ENCODE results near the gene PODN.
A peak's percentile ranks its signal among the peaks of the same experiment; 100 is the strongest.

Gene PODN, protein sequence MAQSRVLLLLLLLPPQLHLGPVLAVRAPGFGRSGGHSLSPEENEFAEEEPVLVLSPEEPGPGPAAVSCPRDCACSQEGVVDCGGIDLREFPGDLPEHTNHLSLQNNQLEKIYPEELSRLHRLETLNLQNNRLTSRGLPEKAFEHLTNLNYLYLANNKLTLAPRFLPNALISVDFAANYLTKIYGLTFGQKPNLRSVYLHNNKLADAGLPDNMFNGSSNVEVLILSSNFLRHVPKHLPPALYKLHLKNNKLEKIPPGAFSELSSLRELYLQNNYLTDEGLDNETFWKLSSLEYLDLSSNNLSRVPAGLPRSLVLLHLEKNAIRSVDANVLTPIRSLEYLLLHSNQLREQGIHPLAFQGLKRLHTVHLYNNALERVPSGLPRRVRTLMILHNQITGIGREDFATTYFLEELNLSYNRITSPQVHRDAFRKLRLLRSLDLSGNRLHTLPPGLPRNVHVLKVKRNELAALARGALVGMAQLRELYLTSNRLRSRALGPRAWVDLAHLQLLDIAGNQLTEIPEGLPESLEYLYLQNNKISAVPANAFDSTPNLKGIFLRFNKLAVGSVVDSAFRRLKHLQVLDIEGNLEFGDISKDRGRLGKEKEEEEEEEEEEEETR

DNA sequence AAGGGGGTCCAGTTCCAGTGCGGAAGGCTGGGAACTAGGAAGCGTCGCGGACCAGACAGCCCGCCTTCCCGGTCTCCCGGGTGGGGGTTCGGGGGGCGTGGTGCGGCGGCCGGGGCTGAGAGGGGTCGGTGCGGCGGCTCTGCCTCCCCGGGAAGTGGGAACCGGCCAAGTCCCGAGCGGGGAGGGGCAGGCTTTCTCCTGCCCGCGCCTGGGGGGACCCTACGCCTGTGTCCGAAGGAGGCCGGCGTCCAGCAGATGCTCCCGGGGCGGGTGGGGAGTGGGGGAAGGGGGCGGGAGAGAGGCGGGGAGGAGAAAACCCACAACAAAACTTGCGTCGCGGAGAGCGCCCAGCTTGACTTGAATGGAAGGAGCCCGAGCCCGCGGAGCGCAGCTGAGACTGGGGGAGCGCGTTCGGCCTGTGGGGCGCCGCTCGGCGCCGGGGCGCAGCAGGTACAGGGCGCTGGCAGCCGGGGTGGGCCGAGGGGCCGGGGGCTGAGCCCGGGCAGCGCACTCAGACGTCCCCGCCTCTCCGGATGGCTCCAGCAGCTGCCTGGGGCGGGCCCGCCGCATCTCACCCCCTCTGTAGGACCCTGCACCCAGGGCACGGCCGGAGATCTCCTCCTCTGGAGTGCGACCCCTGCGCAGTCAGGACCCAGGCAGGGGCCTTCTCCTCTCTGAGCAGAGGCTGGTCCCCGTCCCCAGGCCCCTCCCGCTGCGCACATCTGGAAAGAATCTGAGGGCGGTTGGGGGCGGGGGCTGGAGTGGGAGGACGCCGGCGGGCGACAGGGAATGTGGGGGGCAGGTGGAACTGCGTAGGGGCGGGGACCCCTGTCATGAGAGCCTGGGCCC, at the start of gene PODN:
TSS of gene PODN (plus strand) at position 355 of the 849 bp plus-strand sequence. CDS start 7,643 bp downstream, outside the sequence.
- no peak for DNase-seq

DNA sequence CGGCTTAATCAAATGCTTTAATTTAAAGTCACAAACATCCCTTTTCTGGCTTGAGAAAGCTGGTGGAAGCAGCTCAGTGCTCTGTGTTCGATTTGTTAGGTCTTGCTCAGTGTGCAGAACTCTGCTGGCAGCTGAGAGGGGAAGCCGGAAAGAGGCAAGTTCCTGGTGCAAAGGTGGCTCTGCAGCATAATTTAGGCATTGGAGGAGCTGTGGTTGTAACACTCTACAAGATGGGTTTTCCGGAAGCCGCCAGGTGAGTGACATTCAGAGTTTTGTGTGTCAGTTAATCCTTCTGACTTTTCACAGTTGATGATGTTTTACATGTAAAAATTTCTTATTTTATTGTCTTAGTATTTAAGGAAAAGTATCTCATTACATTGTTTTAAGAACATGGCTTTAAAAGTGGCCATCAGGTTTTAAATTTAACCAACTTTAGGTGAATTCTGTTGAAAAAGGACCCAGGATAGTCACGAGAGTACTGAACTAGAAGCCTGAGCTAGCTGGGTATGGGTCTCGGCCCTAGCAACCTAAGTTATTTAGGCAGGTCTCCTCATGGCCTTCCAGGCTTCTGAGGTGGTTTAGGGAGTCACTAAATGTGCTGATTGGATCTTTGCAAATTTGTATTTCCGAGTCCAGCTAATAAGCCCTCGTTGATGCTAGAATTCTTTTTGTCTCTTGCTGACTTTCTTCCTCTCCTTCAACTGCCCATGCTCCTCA, 47.1 kb upstream of the PODN start:
- peak; percentile 76 for DNase-seq

DNA sequence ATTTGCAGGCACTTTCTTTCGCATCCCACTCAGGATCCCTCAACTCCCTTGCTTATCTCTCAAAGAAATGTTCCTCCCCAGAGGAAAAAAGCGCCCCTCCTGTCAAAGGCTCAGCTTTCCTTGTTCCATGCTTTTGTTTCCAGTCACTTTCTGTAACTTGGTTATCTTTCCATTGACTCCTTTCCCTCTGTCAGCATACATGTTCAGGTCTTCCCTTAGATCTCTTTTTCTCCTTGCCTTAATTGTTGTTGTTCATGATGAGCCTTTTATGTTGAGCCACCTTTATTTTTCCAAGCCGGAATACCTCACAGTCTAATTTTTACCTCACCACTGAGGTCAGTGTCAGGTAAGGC, 46.5 kb upstream of the PODN start:
- DNase-seq: no peak

DNA sequence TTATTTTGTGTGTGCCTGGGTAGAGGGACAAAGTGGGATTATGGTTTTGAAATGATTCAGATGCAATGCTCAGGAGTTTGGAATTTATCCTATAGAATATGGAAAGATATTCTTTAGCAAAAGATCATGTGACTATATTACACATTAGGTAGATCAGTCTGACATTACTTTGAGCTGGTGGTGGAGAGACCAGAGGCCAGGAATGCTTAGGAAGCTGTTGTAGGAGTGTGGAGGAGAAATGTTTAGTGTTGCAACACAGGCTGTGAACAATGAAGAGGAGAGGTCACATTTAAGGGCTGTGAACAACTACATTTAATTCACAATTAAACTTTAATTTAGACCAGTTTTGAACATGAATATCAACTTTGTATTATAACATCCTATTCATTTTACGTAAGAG, 45.3 kb upstream of the PODN start:
- DNase-seq: no peak

DNA sequence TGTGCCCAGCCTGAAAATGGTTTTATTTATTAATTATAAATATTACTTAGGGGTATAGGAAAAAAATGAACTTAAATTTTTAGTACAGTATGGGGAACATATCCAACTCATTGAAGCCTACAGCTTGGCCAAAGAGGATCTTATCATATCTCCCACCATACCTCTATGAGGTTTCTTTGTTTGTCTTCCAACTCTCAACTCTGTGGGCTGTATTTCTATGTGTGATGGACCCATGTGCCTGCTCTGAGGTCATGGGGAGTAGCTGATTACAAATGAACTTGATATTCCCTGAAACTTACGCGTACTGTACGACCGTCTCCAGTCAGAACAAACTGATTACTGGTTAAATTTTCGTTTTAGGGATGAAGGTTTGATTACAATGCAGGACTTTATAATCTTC, 41.4 kb upstream of the PODN start:
- DNase-seq: no peak

DNA sequence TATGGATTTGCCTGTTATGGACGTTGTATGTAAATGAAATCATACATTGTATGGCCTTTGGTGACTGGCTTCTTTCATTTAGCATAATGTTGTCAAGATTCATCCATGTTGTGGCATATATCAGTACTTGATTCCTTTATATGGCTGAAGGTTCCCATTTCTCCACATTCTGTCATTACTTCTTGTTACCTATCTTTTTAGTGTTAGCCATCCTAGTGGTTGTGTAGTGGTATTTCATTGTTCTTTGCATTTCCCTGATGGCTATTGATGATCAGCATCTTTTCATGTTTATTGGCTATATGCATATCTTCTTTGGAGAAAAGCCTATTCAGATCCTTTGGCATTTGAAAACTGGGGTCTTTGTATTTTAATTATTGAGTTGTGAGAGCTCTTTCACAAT, 39.8 kb upstream of the PODN start:
- DNase-seq: no peak

DNA sequence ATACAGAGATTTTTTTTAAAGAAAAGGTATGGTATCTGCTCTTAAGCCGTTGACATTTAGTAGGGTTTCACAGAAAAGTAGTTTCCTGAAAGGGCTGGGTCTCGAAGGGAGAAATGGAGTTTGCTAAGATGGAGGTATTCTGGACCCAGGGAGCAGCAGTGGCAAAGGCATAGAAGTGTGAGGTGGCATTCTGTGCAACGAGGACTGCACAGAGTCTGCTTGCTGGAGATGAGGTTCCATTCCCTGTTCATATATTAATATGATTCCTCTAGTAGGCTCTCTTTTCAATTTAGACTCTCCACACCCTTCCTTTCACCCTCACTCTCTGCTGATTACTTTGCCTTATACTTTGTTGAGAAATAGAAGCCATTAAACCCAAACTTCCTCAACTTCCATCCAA, 38.5 kb upstream of the PODN start:
- no peak for DNase-seq

DNA sequence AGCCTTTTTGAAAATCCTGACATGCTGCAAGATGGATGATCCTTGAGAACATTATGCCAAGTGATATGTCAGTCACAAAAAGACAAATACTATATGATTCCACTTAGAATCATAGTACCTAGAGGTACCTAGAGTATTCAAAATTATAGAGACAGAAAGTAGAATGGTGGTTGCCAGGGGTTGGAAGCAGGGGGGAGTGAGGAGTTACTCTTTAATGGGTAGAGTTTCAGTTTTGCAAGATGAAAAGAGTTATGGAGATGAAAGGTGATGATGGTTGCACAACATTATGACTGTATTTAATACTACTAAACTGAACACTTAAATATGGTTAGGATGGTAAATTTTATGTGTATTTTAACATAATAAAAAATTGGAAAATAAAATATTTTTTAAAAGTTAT, 37.9 kb upstream of the PODN start:
- no peak for DNase-seq

DNA sequence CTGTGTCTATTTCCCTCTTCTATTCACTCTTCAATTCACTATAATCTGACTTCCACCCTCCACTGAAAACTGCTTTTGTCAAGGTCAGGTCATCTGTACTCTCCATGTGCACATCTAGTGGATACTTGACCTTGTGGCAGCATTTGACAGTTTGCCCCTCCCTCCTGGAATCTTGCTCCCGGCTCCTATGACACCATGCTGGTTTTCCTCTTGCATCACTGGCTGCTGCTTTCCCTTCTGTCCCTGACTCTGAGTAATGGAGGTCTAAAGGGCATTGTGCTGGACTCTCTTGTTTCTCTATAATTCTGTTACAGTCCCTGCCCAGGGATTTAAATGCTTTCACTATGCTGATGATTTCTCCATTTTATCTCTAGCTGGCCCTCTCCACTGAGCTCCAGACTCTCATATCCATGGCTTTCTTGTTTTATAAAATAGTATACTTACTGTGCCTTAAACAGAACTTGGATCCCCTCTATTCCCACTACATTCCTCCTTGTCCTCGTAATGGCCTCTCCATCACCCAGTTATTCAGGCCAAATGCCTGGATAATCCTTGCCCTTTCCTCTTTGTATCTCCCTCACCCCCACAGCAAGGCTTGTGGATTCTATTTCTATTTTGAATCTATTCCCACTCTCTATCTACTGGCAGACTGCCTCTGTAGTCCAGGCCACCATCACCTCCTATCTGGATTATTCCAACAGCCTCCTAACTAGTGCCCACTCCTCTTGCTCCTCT, 36.8 kb upstream of the PODN start:
- DNase-seq: no peak

DNA sequence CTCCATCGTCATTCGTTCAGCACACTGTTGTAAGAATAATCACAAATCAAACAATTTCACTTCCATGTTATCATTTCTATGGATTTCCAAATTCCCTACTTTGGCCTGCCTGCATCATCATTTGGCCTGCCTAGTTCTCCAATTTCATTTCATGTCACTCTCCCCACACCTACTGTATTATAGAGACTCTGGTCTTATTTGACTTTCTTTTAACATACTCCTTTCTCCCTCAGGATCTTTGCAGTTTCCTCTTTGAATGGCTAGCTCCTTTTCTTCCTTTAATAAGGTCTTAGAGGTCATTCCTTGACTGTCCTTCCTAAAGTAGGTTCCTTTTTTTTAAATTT, 36.3 kb upstream of the PODN start:
- DNase-seq: no peak

DNA sequence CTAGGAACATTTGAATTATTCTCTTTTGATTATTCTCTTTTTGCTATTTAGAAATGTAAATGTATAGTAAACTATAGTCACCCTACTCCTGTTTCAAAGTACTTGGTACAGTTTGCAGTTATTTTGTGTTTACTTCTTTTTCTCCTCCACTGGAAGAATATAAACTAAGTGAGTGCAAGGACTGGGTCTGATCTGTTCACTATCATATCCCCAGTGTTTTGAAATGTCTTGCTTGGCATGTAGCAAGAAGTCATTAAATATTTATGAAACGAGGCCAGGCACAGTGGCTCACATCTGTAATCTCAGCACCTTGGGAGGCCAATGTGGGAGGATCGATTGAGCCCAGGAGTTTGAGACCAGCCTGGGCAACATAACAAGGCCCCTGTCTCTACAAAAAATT, 35.8 kb upstream of the PODN start:
- DNase-seq: no peak

DNA sequence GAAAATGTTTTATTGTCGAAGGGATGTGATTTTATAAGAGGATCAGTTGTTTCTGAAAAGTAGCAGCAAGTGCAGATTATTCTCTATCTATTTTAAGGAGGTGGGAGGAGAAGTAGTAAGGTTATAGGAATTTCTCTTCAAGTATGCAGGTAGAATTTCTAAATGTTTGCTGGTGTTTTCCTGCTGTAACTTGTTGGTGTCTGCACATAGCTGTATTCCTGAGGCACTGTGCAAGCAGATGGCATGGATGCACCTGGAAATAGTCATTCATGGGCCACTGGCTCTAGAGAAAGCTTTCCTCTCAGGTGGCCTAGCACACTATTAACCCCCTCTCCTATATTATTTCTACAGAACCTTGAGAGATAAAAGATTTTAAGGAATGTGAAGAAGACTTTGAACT, 30.3 kb upstream of the PODN start:
- DNase-seq: no peak

DNA sequence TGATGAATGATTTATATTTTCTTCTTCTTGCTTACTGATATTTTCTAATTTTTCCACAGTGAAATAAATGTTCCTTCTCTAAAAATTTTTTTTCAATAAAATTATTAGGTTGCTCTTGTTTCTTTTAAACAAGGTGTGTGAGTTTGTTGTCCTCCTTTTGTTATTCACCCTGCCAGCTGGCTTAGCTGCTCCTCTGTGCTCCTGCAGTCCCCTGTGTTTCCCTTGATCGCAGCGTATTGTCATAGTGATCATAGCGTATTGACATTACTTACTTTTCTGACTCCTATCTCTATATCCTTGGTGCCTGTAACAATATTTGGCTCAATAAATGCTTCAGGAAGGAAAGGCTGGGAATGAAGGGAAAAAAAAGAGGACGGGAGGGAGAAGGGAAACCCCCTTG, 24.9 kb upstream of the PODN start:
- DNase-seq: no peak

DNA sequence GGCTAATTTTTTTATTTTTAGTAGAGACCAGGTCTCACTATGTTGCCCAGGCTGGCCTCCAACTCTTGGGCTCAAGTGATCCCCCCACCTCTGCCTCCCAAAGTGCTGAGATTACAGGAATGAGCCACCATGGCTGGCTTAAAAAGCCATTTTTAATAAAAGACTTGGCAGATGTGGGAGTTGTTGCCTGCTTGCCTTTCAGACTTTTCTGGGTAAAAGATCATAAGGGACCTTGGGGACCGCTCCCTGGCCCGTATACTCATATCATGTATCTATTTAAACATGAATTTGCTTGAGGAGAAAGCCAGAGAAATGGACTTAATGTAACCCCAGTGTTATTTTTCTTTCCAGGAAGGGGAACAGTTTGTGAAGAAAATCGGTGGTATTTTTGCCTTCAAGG, 23.4 kb upstream of the PODN start:
- no peak for DNase-seq

DNA sequence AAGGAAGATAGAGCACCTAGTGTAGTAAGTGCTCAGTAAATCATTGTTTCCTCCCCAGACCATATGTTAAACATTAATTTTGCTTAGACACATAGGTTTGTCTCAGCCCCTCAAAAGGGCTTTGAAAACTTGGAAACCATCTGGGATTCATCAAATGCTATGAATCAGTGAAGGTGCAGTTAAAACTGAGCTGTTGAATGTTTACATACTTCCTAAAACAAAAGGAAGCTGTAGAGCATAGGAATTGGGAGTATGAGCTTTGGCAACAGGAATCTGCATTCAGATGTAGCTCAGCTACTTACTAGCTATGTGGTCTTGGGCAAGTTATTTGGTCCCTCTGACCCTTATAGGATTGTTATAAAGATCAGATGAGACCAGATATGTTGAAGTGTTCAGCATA, 18.7 kb upstream of the PODN start:
- DNase-seq: no peak

DNA sequence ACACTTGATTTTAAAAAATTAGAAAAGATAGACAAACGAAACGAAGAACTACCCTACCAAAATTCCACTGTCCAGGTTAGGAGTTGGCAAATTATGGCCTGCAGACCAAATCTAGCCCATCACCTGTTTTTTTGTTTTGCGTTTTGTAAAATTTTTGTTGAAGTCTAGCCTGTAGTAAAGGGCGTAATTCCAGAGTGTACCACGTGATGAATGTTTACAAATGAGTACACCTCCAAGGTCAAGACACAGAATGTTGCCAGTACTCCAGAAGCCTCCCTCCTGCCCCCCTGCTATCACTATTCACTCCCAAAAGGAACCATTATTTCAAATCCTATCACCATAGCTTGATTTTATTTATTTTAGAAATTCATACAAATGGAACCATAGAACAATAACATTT, 17.1 kb upstream of the PODN start:
- DNase-seq: no peak

DNA sequence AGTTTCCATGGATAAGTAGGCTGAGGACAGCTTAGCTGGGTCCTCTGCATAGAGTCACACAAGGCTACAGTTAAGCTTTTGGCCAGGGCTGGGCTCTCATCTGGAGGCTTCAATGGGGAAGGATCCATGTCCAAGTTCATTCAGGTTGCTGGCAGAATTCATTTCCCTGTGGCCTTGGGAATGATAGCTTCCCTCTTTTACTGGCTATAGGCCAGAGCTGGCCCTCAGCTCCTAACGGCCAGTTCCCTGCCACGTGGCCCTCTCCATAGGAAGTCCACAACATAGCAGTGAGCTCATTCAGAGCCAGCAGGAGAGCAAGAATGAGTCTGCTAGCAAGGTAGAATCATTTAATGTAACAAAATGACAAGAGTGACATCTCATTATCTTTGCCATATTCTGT, 15.1 kb upstream of the PODN start:
- DNase-seq: no peak

DNA sequence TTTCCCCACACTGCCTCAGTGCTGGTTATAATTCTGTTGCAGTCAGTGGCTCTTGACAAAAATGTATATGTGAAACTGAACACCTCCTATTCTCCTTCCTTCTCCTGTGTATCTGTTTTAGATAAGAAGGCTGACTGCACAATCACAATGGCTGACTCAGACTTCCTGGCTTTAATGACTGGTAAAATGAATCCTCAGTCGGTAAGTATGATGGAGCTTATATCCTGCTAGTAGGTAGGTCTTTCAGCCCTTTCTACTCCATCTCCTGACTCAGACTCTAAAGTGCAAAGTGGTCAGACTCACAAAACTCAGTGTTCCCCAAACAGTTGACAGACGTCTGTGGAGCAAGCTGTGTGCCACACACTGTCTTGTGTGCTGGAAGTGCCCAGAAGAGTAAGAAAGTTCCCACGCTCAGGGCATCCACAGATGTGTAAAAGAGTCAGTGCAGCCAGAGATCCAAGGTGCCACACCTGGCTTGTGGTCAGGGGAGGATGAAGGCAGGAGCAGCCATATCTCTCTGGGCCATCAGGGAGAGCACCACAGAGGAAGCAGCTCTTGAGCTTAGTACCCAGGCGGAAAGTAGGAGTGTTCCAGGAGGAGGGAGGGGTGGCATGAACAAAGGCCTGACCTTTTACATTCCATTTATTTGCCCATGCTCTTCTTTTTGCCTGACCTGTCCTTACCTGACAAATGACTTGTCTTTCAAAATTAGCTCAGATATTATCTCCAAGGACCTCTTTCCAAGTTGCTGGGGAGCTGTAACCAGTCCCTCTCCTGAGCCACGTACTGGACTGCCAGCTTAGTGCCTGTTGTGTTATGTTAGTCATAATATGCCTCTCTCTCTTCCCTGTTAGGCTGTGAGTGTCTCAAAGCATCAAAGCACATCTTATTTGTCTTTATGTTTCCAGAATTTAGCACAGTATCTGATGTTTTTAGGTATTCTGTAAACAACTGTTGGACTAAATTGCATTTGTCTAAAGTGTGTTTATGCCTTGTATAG, 14.0 kb upstream of the PODN start:
- DNase-seq: no peak

DNA sequence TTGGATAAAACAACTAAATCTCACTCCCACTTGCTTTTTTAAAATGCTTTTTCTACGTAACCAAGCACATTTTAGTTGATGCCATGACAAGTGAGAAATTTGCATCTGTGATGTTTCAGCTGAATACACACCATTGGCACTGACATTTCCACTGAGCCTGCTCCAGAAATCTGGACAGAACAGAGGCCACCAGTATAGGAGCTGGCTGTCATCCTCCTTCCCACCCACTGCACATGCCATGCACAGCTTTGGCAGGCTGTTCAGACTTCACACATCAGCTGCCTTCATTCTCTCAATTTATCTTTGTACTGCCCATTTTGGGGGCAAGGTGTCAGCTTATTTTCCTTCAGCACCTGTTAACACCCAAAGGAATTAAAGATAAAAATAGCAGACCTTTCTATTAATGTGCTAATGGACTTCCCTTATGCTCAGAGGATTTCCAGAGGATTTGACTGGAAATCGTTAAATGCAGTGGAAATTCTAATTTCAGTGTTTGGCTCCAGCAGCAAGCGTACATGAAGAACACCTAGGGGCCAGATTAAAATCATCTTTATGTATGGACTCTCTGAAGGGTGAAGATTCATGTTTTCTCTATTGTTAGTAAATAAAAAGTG, 12.9 kb upstream of the PODN start:
- DNase-seq: no peak

DNA sequence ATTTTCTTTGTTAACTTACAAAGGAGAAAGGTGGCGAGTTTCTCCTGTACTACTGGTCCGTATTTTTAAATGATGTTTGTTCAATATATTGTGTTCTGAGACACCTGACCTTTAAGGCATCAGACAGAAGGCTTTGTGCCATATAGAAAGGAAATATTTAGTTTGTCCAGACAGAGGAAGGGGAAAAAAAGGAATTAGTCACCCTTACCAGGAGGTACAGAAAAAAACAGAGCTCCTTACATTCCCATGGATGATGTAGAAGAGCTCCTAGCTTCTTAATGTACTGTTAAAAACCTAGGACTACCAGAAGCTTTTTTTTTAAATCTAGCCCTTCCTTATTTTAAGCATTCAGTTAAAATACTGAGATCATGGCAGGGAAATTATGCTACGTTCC, 12.4 kb upstream of the PODN start:
- DNase-seq: no peak

DNA sequence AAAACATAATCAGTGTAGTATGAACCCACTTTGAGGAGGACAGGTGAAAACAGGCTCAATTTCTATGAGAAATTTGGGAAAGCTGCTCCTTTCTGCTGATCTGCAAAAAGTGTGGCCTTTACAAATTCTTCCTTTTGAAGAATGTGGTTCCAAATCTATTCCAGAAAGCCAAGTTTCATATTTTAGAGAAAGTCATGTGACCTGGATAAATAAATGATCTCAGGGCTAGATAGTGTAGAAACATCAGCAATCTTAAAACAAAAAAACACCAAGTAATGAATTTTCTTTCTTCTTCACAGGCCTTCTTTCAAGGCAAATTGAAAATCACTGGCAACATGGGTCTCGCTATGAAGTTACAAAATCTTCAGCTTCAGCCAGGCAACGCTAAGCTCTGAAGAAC, 11.7 kb upstream of the PODN start:
- DNase-seq: no peak
